Transverse colon (tissue), 4 donors: Measurements from ENCODE around the gene ZCCHC17. TPM values are rescaled to one million over a fixed set of nuclear protein-coding genes. Genes with fewer than 3 reads are reported as not detected.

ENCODE experiments used
- DNase-seq: peaks from one replicate; pipeline ENCODE4 v3.0.0-alpha.2; 2019
- H3K27ac ChIP-seq, 4 donors: fragments of 200-600 bp; sonication (generic); 2 replicates each; pipeline ENCODE4 v1.5.1; 2016 to 2018; ENCODE audit warnings: inconsistent platforms in 4 of 4
- H3K27me3 ChIP-seq: fragments of 200-600 bp; sonication (generic); 2 replicates; pipeline ENCODE4 v1.5.1; 2017; ENCODE audit warnings: inconsistent platforms
- H3K36me3 ChIP-seq, 4 donors: fragments of 200-600 bp; sonication (generic); 2 replicates each; pipeline ENCODE4 v1.5.1; 2017 to 2019; ENCODE audit warnings: inconsistent platforms in 4 of 4
- H3K4me1 ChIP-seq, 4 donors: fragments of 200-600 bp; sonication (generic); 2 replicates each; pipeline ENCODE4 v1.5.1; 2017 to 2020; ENCODE audit warnings: inconsistent platforms in 4 of 4
- H3K4me3 ChIP-seq, 4 donors: fragments of 200-600 bp; sonication (generic); 1 replicate in 1 of 4; 2 replicates in 3 of 4; pipeline versions ENCODE4 v1.5.1 to v1.6.1; 2017 to 2019; ENCODE audit warnings: inconsistent platforms in 4 of 4
- H3K9me3 ChIP-seq, 2 donors: fragments of 200-600 bp; sonication (generic); 2 replicates each; pipeline ENCODE4 v1.5.1; 2017 to 2019; ENCODE audit warnings: inconsistent platforms in 2 of 2
- CTCF ChIP-seq, 5 experiments: fragments of 200-600 bp in 3 of 5; fragments of 450-650 bp in 2 of 5; sonication (generic) in 3 of 5; IDR thresholded peaks; 1 replicate in 2 of 5; 2 replicates in 3 of 5; pipeline ENCODE4 v1.5.1; 2016 to 2017; ENCODE audit warnings: antibody characterized with exemption in 5 of 5, inconsistent platforms in 3 of 5, mild to moderate bottlenecking in 2 of 5, moderate library complexity in 1 of 5
- EP300 ChIP-seq: sonication (generic); formaldehyde crosslinking; IDR thresholded peaks from one replicate; pipeline ENCODE4 v1.6.1; 2017; ENCODE audit warnings: antibody characterized with exemption, low read depth
- POLR2A ChIP-seq: fragments of 450-650 bp; IDR thresholded peaks from one replicate; pipeline ENCODE4 v1.6.1; 2016; ENCODE audit warnings: antibody characterized with exemption, mild to moderate bottlenecking, moderate library complexity
- POLR2AphosphoS5 ChIP-seq, 3 donors: sonication (generic); formaldehyde crosslinking; IDR thresholded peaks; one replicate each; pipeline ENCODE4 v1.6.1; 2016; ENCODE audit warnings: antibody characterized with exemption in 3 of 3
- WGBS, 2 donors: methylation state at CpG; one replicate each; pipeline ENCODE4 v1.1.5; 2018; ENCODE audit warnings: low coverage in 1 of 2; 5-methylcytosine and 5-hydroxymethylcytosine counted together
- in situ Hi-C, 4 donors: fragments of 200-750 bp; cut with MboI; loops; one replicate each; pipeline versions ENCODE4 v1.15.0 to v1.15.1; 2017; ENCODE audit warnings: low sequenced_read_pairs in 3 of 4, low pct_ligation_motif_present in 1 of 4, low pct_unique_long_range_greater_than_20kb in 1 of 4
- intact Hi-C: fragments of 100-400 bp; cut with DNase I; formaldehyde crosslinking; loops from one replicate; pipeline ENCODE4 v1.15.1; 2023; ENCODE audit warnings: low total_unique reads
- total RNA-seq, 4 donors: library from RNA; depleted of rRNA; stranded (reverse); fragments of >200 nt; gene quantifications; one replicate each; pipeline ENCODE4 v1.1.0, GENCODE V29; 2016

ZCCHC17 gene
- total RNA-seq, 4 donors from 2014 or later, result 4.8 to 18.7 (median 13.7) TPM

- intact Hi-C loops (no loop called here), in situ Hi-C loops (no loop called here)
- TF ChIP-seq EP300 (no peak), CTCF (IDR thresholded peaks at IDR 0.05) (no peak), POLR2A (no peak), POLR2AphosphoS5 (IDR thresholded peaks at IDR 0.05) (no peak)
- no peak for DNase-seq
- no peak overlapping the region for H3K27ac ChIP-seq
- 83 to 93% methylated on average over 1 to 3 of the region's 3 CpGs for WGBS, 2 donors
- no peak overlapping the region for H3K4me3 ChIP-seq
- no peaks in the 10 kb centered on the region for H3K27me3 ChIP-seq
- no peaks in the 10 kb centered on the region for H3K9me3 ChIP-seq
- H3K4me1 ChIP-seq, result peaks cover 0 to 35% (median 20%) of the 10 kb centered on the region in 4 donors
- H3K36me3 ChIP-seq, result no peaks in the 10 kb centered on the region
These were observed 3.4 kb downstream of the ZCCHC17 start for GRCh38 chr1:31300193-31300592.

- Histone ChIP-seq H3K9me3 (no peaks in the 10 kb centered on the region), H3K4me1 (peaks cover 0 to 23% (median 6%) of the 10 kb centered on the region in 4 donors), H3K27ac (no peak overlapping the region), H3K27me3 (no peaks in the 10 kb centered on the region), H3K36me3 (no peaks in the 10 kb centered on the region), H3K4me3 (no peak overlapping the region)
- 63 to 84% methylated on average over 4 to 7 of the region's 7 CpGs for WGBS, 2 donors
- no peak for DNase-seq
- in situ Hi-C loops (no loop called here), intact Hi-C loops (no loop called here)
- TF ChIP-seq POLR2AphosphoS5 (IDR thresholded peaks at IDR 0.05) (no peak), CTCF (IDR thresholded peaks at IDR 0.05) (no peak)
These were observed 6.0 kb downstream of the ZCCHC17 start for GRCh38 chr1:31302709-31303441.

- H3K4me3 ChIP-seq, result no peak overlapping the region
- no peaks in the 10 kb centered on the region for H3K9me3 ChIP-seq
- DNase-seq, result no peak
- TF ChIP-seq EP300, result no peak
- TF ChIP-seq POLR2A, result no peak
- no peak for TF ChIP-seq POLR2AphosphoS5 (IDR thresholded peaks at IDR 0.05)
- no peak for TF ChIP-seq CTCF (IDR thresholded peaks at IDR 0.05)
- H3K27me3 ChIP-seq, result no peaks in the 10 kb centered on the region
- no peaks in the 10 kb centered on the region for H3K4me1 ChIP-seq
- in situ Hi-C loops, result no loop called here
- no peak overlapping the region for H3K27ac ChIP-seq
- peaks cover 0 to 13% (median under 1%) of the 10 kb centered on the region in 4 donors for H3K36me3 ChIP-seq
- WGBS, 2 donors, result 65 to 73% methylated on average over 2 to 3 of the region's 3 CpGs
- intact Hi-C loops, result no loop called here
These were observed 9.4 kb downstream of the ZCCHC17 start for GRCh38 chr1:31306278-31306677.

- in situ Hi-C loops, result no loop called here
- TF ChIP-seq EP300, result no peak
- no peak for TF ChIP-seq POLR2A
- no peak for TF ChIP-seq POLR2AphosphoS5 (IDR thresholded peaks at IDR 0.05)
- TF ChIP-seq CTCF (IDR thresholded peaks at IDR 0.05), result no peak
- DNase-seq, result no peak
- no peak overlapping the region for H3K27ac ChIP-seq
- no peaks in the 10 kb centered on the region for H3K4me1 ChIP-seq
- peaks cover 0 to 16% (median 7%) of the 10 kb centered on the region in 4 donors for H3K36me3 ChIP-seq
- no peaks in the 10 kb centered on the region for H3K9me3 ChIP-seq
- no peaks in the 10 kb centered on the region for H3K27me3 ChIP-seq
- intact Hi-C loops, result no loop called here
- H3K4me3 ChIP-seq, result no peak overlapping the region
- 29 to 38% methylated on average over 1 of the region's 1 CpG for WGBS, 2 donors
These were observed 11.2 kb downstream of the ZCCHC17 start for GRCh38 chr1:31308036-31308435.
